ENCODE results near the gene ARHGEF11.

The ARHGEF11 gene

DNA sequence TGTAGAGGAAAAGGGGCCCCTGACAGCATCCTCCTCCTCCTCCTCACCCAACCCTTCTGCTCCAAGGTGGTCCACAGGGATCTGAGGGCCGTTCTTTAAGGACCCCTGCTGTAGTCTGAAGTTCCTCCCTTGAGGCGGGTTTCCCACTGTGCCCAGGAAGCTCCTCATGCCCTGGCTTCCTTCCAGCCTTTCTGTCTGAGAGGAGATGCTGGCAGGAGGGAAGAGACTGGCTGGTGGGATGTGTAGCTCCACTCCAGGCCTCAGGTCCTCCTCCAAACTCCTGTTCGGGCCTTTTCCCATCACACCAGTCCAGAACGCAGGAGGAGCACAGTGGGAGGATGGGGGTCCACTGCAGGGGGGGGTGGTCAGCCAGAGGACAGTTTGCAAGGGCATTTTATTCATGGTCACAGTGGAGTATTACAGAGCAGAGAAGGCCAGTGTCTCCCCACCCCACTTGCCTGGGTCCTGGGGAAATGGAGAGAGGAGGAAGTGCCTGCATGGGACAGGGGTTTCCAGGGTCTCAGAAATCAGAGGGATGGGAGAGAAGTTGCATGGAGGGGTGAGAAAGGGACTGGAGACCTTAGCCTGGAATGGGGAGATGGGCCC lies 46.2 kb upstream of the ARHGEF11 start:
- WGBS, result 67% methylated on average over 3 of the region's 4 CpGs
- no peak overlapping the region for H2BK15ac ChIP-seq (ENCODE audit: low read depth, poor library complexity, severe bottlenecking)
- no peaks in the 10 kb centered on the region for H3K9me3 ChIP-seq (ENCODE audit: control insufficient read depth, low read length)
- H2AK5ac ChIP-seq (ENCODE audit: low read length, severe bottlenecking), result no peak overlapping the region
- H3K23ac ChIP-seq (ENCODE audit: low read length in 2 of 2), result no peak overlapping the region
- no peak overlapping the region for H3K27ac ChIP-seq (ENCODE audit: low read length, poor library complexity, severe bottlenecking)
- DNase-seq, result no peak
- H3K4ac ChIP-seq (ENCODE audit: low read depth in 1 of 2, low read length in 2 of 2), result no peak overlapping the region
- H3K4me2 ChIP-seq (ENCODE audit: low read length, poor library complexity, severe bottlenecking), result peak overlapping the region; percentile 15
- H2BK120ac ChIP-seq (ENCODE audit: low read depth, low read length), result no peak overlapping the region
- H3K9ac ChIP-seq (ENCODE audit: low read length), result no peak overlapping the region
- H4K8ac ChIP-seq (ENCODE audit: low read length), result no peak overlapping the region
- no peak overlapping the region for H2BK12ac ChIP-seq (ENCODE audit: low read length in 2 of 2)
- H2BK5ac ChIP-seq (ENCODE audit: low read depth, low read length, poor library complexity, severe bottlenecking), result no peak overlapping the region
- H3K18ac ChIP-seq (ENCODE audit: low read depth in 1 of 2, low read length in 2 of 2), result no peak overlapping the region
- no peak overlapping the region for H3K4me3 ChIP-seq (ENCODE audit: insufficient read depth in 1 of 2, low read depth in 1 of 2, low read length in 2 of 2)
- peaks cover 2% of the 10 kb centered on the region for H3K4me1 ChIP-seq (ENCODE audit: control insufficient read depth, insufficient read depth, low read depth, low read length)
- H3K14ac ChIP-seq (ENCODE audit: low read length in 2 of 2), result no peak overlapping the region
- H3K36me3 ChIP-seq (ENCODE audit: control insufficient read depth in 1 of 2, insufficient read depth in 2 of 2, low read depth in 1 of 2, low read length in 2 of 2), result no peaks in the 10 kb centered on the region
- H3K79me1 ChIP-seq (replicated peaks; ENCODE audit: low read length, poor library complexity, severe bottlenecking), result no peaks in the 10 kb centered on the region
- H3K27me3 ChIP-seq (ENCODE audit: control insufficient read depth in 1 of 2, insufficient read depth in 1 of 2, low read length in 2 of 2), result peaks cover 4% of the 10 kb centered on the region in 2 experiments
- H2AFZ ChIP-seq (ENCODE audit: low read depth, low read length), result no peak overlapping the region
- H4K91ac ChIP-seq (ENCODE audit: low read length), result no peak overlapping the region

DNA sequence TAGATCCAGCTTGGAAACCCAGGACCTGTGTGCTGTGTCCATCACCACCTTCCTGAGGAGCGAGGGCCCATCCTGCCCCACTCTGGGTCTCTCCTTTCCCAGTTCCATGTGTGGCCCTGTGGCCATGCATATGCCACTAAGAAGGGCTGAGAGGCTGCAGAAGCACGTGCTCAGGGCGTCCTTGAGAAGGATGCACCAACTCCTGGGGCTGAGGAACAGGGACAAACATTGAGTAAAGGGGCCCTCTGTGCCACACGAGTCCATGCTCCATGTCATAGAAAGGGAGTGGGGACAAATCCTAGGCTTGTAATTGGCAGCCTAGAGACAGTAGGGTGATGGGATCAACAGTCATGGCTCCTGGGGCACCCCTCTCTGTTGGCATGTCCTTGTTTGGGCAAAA lies 45.6 kb upstream of the ARHGEF11 start:
- no peak overlapping the region for H3K9ac ChIP-seq (ENCODE audit: low read length)

DNA sequence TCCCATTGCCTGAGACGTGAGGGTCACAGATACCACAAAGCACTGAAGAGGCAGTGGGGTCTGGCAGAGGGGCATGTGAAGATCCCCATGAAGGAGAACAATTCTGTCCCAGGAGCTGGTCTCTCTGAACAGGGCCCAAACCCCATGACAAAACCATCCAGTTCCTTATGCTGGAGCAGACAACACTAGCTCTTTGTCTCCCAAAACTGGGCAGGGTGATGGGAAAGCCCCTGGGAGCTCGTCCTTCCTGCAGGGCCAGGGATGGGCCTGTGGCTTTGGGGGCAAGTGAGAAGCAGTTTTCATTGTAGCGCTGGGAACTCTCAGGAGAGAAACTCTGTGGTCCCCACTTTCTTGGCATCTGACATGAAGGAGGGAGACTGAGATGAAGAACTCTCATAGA lies 45.2 kb upstream of the ARHGEF11 start:
- Histone ChIP-seq H3K23ac (ENCODE audit: low read length in 2 of 2) (no peak overlapping the region), H2BK12ac (ENCODE audit: low read length in 2 of 2) (no peak overlapping the region), H3K4ac (ENCODE audit: low read depth in 1 of 2, low read length in 2 of 2) (no peak overlapping the region), H4K8ac (ENCODE audit: low read length) (no peak overlapping the region), H3K36me3 (ENCODE audit: control insufficient read depth in 1 of 2, insufficient read depth in 2 of 2, low read depth in 1 of 2, low read length in 2 of 2) (no peaks in the 10 kb centered on the region), H2BK120ac (ENCODE audit: low read depth, low read length) (no peak overlapping the region), H3K4me1 (ENCODE audit: control insufficient read depth, insufficient read depth, low read depth, low read length) (peaks cover 2% of the 10 kb centered on the region), H3K27ac (ENCODE audit: low read length, poor library complexity, severe bottlenecking) (no peak overlapping the region), H2BK5ac (ENCODE audit: low read depth, low read length, poor library complexity, severe bottlenecking) (no peak overlapping the region), H2AFZ (ENCODE audit: low read depth, low read length) (no peak overlapping the region), H3K4me2 (ENCODE audit: low read length, poor library complexity, severe bottlenecking) (no peak overlapping the region), H3K79me1 (replicated peaks; ENCODE audit: low read length, poor library complexity, severe bottlenecking) (no peaks in the 10 kb centered on the region), H2AK5ac (ENCODE audit: low read length, severe bottlenecking) (no peak overlapping the region), H4K91ac (ENCODE audit: low read length) (no peak overlapping the region), H3K27me3 (ENCODE audit: control insufficient read depth in 1 of 2, insufficient read depth in 1 of 2, low read length in 2 of 2) (peaks cover 4% of the 10 kb centered on the region in 2 experiments), H3K4me3 (ENCODE audit: insufficient read depth in 1 of 2, low read depth in 1 of 2, low read length in 2 of 2) (peak overlapping the region in 1 of 2 experiments; percentile 42), H2BK15ac (ENCODE audit: low read depth, poor library complexity, severe bottlenecking) (no peak overlapping the region), H3K18ac (ENCODE audit: low read depth in 1 of 2, low read length in 2 of 2) (no peak overlapping the region), H3K9ac (ENCODE audit: low read length) (peak overlapping the region; percentile 14), H3K9me3 (ENCODE audit: control insufficient read depth, low read length) (no peaks in the 10 kb centered on the region), H3K14ac (ENCODE audit: low read length in 2 of 2) (no peak overlapping the region)
- WGBS, result 59% methylated on average over 3 of the region's 3 CpGs
- no peak for DNase-seq

More for the DNA sequence above, 45.6 kb upstream of the ARHGEF11 start:
- Histone ChIP-seq H2BK12ac (ENCODE audit: low read length in 2 of 2) (peak overlapping the region in 1 of 2 experiments; percentile 1), H4K8ac (ENCODE audit: low read length) (no peak overlapping the region), H3K36me3 (ENCODE audit: control insufficient read depth in 1 of 2, insufficient read depth in 2 of 2, low read depth in 1 of 2, low read length in 2 of 2) (no peaks in the 10 kb centered on the region), H3K27me3 (ENCODE audit: control insufficient read depth in 1 of 2, insufficient read depth in 1 of 2, low read length in 2 of 2) (peaks cover 4% of the 10 kb centered on the region in 2 experiments), H2BK120ac (ENCODE audit: low read depth, low read length) (no peak overlapping the region), H4K91ac (ENCODE audit: low read length) (no peak overlapping the region), H3K18ac (ENCODE audit: low read depth in 1 of 2, low read length in 2 of 2) (no peak overlapping the region), H2BK5ac (ENCODE audit: low read depth, low read length, poor library complexity, severe bottlenecking) (no peak overlapping the region), H3K23ac (ENCODE audit: low read length in 2 of 2) (no peak overlapping the region), H3K14ac (ENCODE audit: low read length in 2 of 2) (no peak overlapping the region), H3K4me2 (ENCODE audit: low read length, poor library complexity, severe bottlenecking) (no peak overlapping the region), H2AK5ac (ENCODE audit: low read length, severe bottlenecking) (no peak overlapping the region), H3K4me3 (ENCODE audit: insufficient read depth in 1 of 2, low read depth in 1 of 2, low read length in 2 of 2) (no peak overlapping the region), H3K4ac (ENCODE audit: low read depth in 1 of 2, low read length in 2 of 2) (no peak overlapping the region), H3K79me1 (replicated peaks; ENCODE audit: low read length, poor library complexity, severe bottlenecking) (no peaks in the 10 kb centered on the region), H3K9me3 (ENCODE audit: control insufficient read depth, low read length) (no peaks in the 10 kb centered on the region), H2AFZ (ENCODE audit: low read depth, low read length) (no peak overlapping the region), H2BK15ac (ENCODE audit: low read depth, poor library complexity, severe bottlenecking) (no peak overlapping the region), H3K27ac (ENCODE audit: low read length, poor library complexity, severe bottlenecking) (no peak overlapping the region), H3K4me1 (ENCODE audit: control insufficient read depth, insufficient read depth, low read depth, low read length) (peaks cover 2% of the 10 kb centered on the region)
- DNase-seq, result no peak
- WGBS, result 94% methylated on average over 4 of the region's 4 CpGs

DNA sequence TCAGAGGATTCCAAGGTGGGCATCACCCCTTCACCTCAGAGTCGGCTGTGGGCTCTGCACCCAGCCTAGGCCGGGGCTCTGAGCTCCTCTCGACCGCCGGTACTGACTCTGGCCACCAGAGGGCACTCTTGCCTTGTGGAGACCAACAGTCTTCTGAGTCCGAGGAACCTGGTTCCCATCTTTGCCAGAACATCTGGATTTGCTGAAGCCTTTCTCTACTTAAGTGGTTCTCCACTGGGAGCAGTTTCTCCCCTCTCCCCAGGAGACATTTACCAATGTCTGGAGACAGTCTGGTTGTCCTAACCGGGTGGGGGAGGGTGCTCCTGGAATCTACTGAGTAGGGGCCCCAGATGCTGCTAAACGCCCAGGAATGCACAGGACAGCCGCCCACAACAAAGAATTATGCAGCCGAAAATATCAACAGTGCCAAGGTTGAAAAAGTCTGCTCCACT lies 44.7 kb upstream of the ARHGEF11 start:
- Histone ChIP-seq H3K23ac (ENCODE audit: low read length in 2 of 2) (no peak overlapping the region), H3K27ac (ENCODE audit: low read length, poor library complexity, severe bottlenecking) (no peak overlapping the region), H2AK5ac (ENCODE audit: low read length, severe bottlenecking) (no peak overlapping the region), H4K8ac (ENCODE audit: low read length) (no peak overlapping the region), H3K27me3 (ENCODE audit: control insufficient read depth in 1 of 2, insufficient read depth in 1 of 2, low read length in 2 of 2) (peaks cover 4% of the 10 kb centered on the region in 2 experiments), H2BK12ac (ENCODE audit: low read length in 2 of 2) (no peak overlapping the region), H2BK120ac (ENCODE audit: low read depth, low read length) (no peak overlapping the region), H3K14ac (ENCODE audit: low read length in 2 of 2) (no peak overlapping the region), H3K18ac (ENCODE audit: low read depth in 1 of 2, low read length in 2 of 2) (no peak overlapping the region), H3K4me3 (ENCODE audit: insufficient read depth in 1 of 2, low read depth in 1 of 2, low read length in 2 of 2) (peak overlapping the region in 1 of 2 experiments; percentile 42), H2BK15ac (ENCODE audit: low read depth, poor library complexity, severe bottlenecking) (no peak overlapping the region), H3K4me1 (ENCODE audit: control insufficient read depth, insufficient read depth, low read depth, low read length) (peaks cover 2% of the 10 kb centered on the region), H3K79me1 (replicated peaks; ENCODE audit: low read length, poor library complexity, severe bottlenecking) (no peaks in the 10 kb centered on the region), H4K91ac (ENCODE audit: low read length) (no peak overlapping the region), H3K4ac (ENCODE audit: low read depth in 1 of 2, low read length in 2 of 2) (no peak overlapping the region), H3K36me3 (ENCODE audit: control insufficient read depth in 1 of 2, insufficient read depth in 2 of 2, low read depth in 1 of 2, low read length in 2 of 2) (no peaks in the 10 kb centered on the region), H2AFZ (ENCODE audit: low read depth, low read length) (no peak overlapping the region), H3K9ac (ENCODE audit: low read length) (peak overlapping the region; percentile 14), H2BK5ac (ENCODE audit: low read depth, low read length, poor library complexity, severe bottlenecking) (no peak overlapping the region), H3K4me2 (ENCODE audit: low read length, poor library complexity, severe bottlenecking) (peak overlapping the region; percentile 39), H3K9me3 (ENCODE audit: control insufficient read depth, low read length) (no peaks in the 10 kb centered on the region)
- peak; percentile 84 for DNase-seq
- WGBS, result 11% methylated on average over 10 of the region's 10 CpGs
